ENCODE results near the gene GALR3. TPM values are rescaled to one million over a fixed set of nuclear protein-coding genes. Genes with fewer than 3 reads are reported as not detected.

Gene GALR3
- total and polyA plus RNA-seq, 2 of the 8 experiments (the other 6 are each of a cell fraction or from before 2014, with no cell fraction given): 0.84 to 1.1 TPM

DNA sequence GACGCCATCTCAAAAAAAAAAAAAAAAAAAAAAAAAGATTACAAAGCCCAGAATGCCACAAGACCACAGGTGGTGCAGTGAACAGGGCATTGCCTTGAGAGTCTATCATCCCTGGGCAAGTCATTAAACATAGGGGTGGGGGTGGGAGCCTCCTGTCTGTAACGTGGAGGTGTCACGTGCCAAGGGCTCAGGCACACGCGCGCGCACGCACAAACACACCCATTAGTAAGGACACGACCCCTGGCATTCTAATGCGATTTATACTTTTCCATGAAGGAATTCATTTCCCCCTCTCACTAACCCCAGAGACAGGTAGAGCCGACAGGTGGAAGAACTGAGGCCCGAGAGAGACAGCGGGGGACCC lies 21.3 kb upstream of the GALR3 start:
- Histone ChIP-seq H3K4me2 (ENCODE audit: insufficient read depth in 1 of 2, low read depth in 2 of 2, low read length in 2 of 2) (peak overlapping the region; percentile 91 to 94), H3K18ac (ENCODE audit: extremely low read depth, low read length) (no peak overlapping the region; the same call in 1 of the 2 replicates), H4K20me1 (replicated peaks in 1 of 2; ENCODE audit: control insufficient read depth in 1 of 2, insufficient read depth in 2 of 2, low read length in 2 of 2) (peaks cover 0 to 2% of the 10 kb centered on the region in 2 experiments), H3K27ac (ENCODE audit: low read depth, low read length) (no peak overlapping the region), H3K9ac (replicated peaks in 1 of 4; ENCODE audit: extremely low read depth in 1 of 4, low read depth in 3 of 4, low read length in 3 of 4) (no peak overlapping the region), H3K4ac (replicated peaks; ENCODE audit: insufficient read length, low read depth, low read length) (no peak overlapping the region), H3K9me3 (ENCODE audit: insufficient read depth in 2 of 2, low read depth in 1 of 2, low read length in 1 of 2) (no peaks in the 10 kb centered on the region), H2BK5ac (ENCODE audit: low read depth, low read length) (no peak overlapping the region), H2AK5ac (ENCODE audit: low read depth, low read length) (no peak overlapping the region), H2BK15ac (ENCODE audit: low read length) (no peak overlapping the region), H4K8ac (ENCODE audit: extremely low read depth, insufficient read depth, low read length) (no peak overlapping the region; the same call in 1 of the 2 replicates), H3K23me2 (ENCODE audit: low read depth, low read length) (peaks cover 40% of the 10 kb centered on the region), H4K5ac (ENCODE audit: insufficient read length, low read depth, low read length) (no peak overlapping the region), H3K4me1 (replicated peaks in 1 of 4; ENCODE audit: control insufficient read depth in 3 of 4, insufficient read depth in 4 of 4, low read length in 3 of 4) (peaks cover 0 to 22% (median 19%) of the 10 kb centered on the region in 4 experiments; a peak in 6 of 7 replicates), H2BK20ac (ENCODE audit: low read length) (no peak overlapping the region), H3K4me3 (ENCODE audit: extremely low read depth in 1 of 4, insufficient read depth in 2 of 4, low read depth in 3 of 4, low read length in 4 of 4) (peak overlapping the region; percentile 79 to 91 (median 86)), H2BK120ac (replicated peaks; ENCODE audit: low read depth, low read length) (no peak overlapping the region), H3K14ac (ENCODE audit: insufficient read length) (no peak overlapping the region), H3K79me1 (ENCODE audit: low read depth, low read length) (peaks cover 3% of the 10 kb centered on the region), H3K36me3 (ENCODE audit: control insufficient read depth in 2 of 4, insufficient read depth in 4 of 4, low read length in 3 of 4) (no peaks in the 10 kb centered on the region), H3K79me2 (ENCODE audit: control insufficient read depth in 1 of 2, insufficient read depth in 2 of 2, low read length in 2 of 2) (peaks cover 0 to 7% of the 10 kb centered on the region in 2 experiments; a peak in 1 of 4 replicates), H2BK12ac (ENCODE audit: low read depth, low read length) (no peak overlapping the region), H3K27me3 (replicated peaks in 1 of 4; ENCODE audit: control insufficient read depth in 3 of 4, extremely low read depth in 1 of 4, insufficient read depth in 3 of 4, low read length in 3 of 4) (peaks cover 3 to 33% (median 27%) of the 10 kb centered on the region in 4 experiments), H3K23ac (ENCODE audit: insufficient read length) (no peak overlapping the region), H2AFZ (ENCODE audit: low read length) (peak overlapping the region; percentile 66; the same call in 1 of the 2 replicates), H4K91ac (replicated peaks; ENCODE audit: insufficient read length, low read length) (no peak overlapping the region), H3K56ac (replicated peaks; ENCODE audit: insufficient read length, low read depth, low read length) (no peak overlapping the region)
- DNase-seq (ENCODE audit: low read depth in 1 of 2, low spot score in 2 of 2): no peak
- FAIRE-seq: no peak
- ChIA-PET POLR2A (ENCODE audit: partially characterized antibody) (interaction anchor here (0.6 to 8.8 kb wide), 8 partner anchors 10 to 389 kb away, joined by 3 to 142 read pairs (median 6); partner anchors contain the start of genes GALR3 and GGA1), CTCF (ENCODE audit: partially characterized antibody) (interaction anchor here (1.0 to 2.7 kb wide), 3 partner anchors 10 to 19 kb away, joined by 4 to 8 read pairs (median 4); no protein-coding TSS in a partner anchor)
- 5% methylated on average over 12 of the region's 13 CpGs; no CpG with 5 or more reads in 1 of the 2 experiments for WGBS, 2 experiments (ENCODE audit: extremely low coverage in 1 of 2, insufficient coverage in 1 of 2, insufficient read length in 1 of 2, insufficient replicate concordance in 2 of 2, low coverage in 1 of 2, low lambda C conversion rate in 2 of 2, missing lambda C conversion rate in 1 of 2)
- TF ChIP-seq SP4 (IDR thresholded peaks at IDR 0.05; ENCODE audit: low read length) (no peak), KDM4A (IDR thresholded peaks at IDR 0.05; ENCODE audit: low read depth, low read length, severe bottlenecking) (no peak), HDAC2 (IDR thresholded peaks at IDR 0.05; ENCODE audit: borderline replicate concordance in 1 of 2, low read depth in 2 of 2, low read length in 2 of 2) (0 out of 4 replicates have a peak, but pooled peaks of 1 of the 2 experiments have one; percentile 3)

All from H1 (cell line).